ENCODE results near the gene STX8.
"Not testable (repeated sequence)": the region's sequence is repeated elsewhere in the genome, so short reads cannot be mapped to it uniquely, and the experiment has no call there.

The STX8 gene

DNA sequence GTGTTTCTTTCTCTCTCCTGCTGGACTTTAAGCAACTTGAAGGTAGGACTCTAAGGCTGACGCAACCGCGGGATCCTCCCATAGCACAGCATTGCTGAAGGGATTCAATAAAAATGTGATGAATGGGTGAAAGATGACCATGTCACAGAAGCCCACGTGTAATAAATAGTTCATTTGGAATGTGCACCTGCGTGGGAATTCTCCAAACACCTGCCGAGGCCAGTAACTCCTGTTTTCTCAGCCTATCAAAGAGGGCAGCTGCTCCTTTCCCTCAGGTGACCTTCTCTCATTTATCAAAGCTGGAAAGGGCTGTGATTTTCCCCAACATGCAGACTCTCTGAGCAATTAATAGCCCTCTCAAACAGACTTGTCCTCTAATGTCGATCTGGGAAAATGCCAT lies 235.7 kb downstream of the STX8 start:
- DNase-seq (ENCODE audit: low spot score): no peak

GRCh38 chr17:9339482-9339881 lies 236.1 kb downstream of the STX8 start:
- DNase-seq (ENCODE audit: low spot score): not testable (repeated sequence)

GRCh38 chr17:9336817-9337216 lies 238.8 kb downstream of the STX8 start:
- no peak for DNase-seq (ENCODE audit: low spot score)

DNA sequence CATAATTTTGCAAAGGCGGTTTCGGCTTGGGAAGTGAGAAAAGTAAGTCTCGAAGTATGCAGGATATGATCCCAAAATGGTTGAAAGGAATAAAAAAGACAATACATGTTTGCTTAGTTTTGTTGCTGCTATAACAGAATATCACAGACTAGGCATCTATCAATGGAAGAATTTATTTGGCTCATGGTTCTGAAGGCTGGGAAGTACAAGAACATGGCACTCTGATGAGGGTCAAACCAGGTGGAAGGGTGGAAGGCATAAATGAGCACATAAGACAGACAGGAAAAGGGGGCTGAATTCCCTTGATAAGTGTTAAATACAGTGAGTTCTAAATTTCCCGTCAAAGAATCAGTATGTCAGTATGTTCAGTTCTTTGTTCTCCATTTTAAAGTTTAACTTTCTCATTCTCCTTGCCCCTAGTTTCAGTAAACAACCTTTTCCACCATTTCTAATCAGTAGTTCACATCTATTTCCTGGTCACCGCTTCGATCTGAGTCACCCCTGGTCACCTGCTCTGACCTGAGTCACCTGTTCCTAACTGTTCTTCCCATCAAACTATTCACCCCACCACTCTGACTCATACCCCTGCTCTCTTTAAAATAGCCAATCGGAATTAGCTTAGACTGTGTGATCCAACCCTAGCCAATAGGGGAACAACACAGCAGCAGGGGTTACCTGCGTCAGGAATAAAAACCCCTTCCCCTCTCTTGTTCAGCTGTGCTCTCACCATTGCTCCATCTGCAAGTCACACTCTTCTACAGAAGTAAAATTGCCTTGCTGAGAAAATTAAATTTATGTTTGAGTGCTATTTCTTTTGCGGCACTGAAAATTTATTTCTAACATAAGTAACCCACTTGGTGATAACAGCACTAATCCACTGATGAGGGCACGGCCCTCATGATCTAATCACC lies 240.8 kb downstream of the STX8 start:
- DNase-seq (ENCODE audit: low spot score): no peak

DNA sequence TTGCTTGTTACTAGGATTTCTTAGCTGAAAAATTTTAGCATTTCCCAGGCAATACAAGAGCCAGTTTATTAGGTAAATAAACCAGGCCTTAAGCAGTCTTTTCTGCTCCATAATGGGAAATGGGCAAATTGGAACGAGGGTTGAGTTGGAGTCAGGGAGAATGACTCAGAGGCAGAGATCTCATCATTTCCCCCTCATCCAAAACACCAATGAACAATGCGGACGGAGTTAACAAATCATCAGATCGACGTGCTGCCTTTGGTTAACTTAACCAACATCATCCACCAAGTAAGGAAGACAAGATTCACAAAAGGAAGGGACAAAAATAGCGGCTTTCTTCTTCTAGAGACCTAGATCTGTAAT lies 243.5 kb downstream of the STX8 start:
- no peak for DNase-seq (ENCODE audit: low spot score)

DNA sequence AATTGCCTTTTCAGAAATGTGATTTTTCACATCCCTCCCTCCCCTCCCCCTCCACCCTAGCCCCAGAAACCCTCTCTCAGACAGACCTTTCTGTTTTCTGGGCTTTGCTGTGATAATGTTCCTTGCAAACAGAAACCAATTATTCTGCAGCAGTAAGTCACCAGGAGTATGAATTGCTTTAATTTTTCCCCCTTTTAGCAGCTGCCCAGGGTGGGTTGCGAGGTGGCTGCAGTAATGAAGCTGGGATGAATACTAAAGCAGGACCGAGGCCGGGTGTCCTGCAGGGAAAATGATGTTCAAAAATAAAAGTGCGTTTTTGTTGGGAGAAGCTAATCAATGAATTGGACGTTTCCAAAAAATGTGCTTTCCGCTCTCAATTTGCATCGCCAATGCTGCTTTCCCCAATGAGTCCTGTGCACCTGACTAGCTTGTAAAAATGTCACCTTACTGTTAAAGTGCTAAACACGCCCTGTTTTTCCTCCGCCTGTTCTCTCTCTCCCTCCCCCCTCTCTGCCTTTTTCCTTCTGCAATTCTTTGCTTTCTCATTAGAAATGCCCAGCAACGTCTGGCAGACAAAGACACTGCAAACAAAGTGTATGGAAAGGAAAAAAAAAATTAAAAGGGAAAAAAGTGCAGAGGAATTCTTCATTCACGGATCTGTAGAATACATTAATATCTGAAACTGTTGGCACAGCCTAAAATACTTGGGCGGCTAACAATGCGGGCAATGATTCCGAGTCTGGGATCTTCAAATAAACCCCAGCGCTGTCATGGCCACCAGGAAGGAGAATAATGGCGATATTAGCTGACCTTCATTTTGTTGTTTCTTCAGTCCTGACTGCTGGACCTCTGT lies 244.1 kb downstream of the STX8 start:
- no peak for DNase-seq (ENCODE audit: low spot score)

DNA sequence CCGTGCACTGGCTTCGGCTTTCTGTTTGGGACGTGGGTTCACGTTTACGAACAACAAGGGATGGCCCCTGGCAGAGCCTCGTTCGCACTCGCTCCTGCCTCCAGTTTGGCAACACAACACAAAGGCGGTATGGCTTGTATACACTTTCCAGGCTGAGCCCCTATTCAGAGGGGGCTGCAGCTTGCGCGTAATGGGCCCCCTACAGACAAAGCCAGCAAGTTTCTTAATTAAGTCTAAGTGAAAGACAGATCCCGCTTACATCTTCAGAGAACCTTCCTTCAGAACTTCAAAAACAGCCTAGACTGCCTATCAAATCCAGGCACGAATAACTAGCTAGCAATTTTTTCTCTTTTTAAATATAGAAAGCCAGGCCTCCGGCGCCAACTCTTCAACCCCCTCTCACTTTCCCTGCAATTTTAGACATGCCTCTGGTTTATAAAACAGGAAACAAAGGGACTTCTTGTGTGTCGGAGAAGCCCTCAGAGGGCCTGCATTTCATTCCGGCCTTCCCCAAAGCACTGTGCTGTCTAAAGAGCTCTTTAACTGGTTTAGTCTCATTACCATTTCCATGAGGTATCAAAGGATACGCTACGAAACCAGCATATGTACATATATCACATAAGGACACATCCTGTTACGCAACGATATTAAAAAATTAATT lies 244.9 kb downstream of the STX8 start:
- DNase-seq (ENCODE audit: low spot score): no peak

DNA sequence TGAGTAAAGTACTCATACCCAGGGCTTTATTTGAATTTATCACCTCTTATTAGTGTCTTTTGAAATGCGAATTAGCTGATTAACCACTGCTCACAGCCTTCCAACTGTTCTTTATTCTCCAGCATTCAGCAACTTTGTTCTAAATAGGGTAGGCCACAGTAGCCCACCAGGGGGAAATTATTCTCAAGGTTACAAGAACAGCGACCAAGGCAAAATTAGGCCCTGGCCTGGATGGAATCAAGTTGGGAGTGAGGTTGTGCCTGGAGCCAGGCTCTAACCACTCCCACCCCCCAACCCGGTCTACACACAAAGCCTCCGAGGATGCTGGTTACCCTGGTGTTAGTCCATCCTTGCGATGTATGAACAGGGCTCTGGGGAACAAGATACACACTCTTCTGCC lies 245.5 kb downstream of the STX8 start:
- DNase-seq (ENCODE audit: low spot score): no peak

GRCh38 chr17:9329251-9329921 lies 246.2 kb downstream of the STX8 start:
- DNase-seq (ENCODE audit: low spot score): no peak

DNA sequence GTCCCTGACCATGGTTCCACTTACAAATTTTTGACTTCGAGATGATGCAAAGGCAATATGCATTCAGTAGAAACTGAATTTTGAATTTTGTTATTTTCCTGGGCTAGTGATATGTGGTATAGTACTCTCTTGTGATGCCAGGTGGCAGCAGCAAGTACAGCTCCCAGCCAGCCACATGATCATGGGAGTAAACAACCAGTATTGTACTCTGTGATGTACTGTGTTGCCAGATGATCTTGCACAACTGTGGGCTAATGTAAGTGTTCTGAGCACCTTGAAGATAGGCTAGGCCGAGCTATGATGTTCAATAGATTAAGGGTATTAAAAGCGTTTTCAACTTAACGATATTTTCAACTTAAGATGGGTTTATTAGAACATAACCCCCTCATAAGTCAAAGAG lies 250.8 kb downstream of the STX8 start:
- DNase-seq (ENCODE audit: low spot score): no peak

- DNase-seq (ENCODE audit: low spot score): no peak
These were observed 253.3 kb downstream of the STX8 start for GRCh38 chr17:9322326-9322725.

DNA sequence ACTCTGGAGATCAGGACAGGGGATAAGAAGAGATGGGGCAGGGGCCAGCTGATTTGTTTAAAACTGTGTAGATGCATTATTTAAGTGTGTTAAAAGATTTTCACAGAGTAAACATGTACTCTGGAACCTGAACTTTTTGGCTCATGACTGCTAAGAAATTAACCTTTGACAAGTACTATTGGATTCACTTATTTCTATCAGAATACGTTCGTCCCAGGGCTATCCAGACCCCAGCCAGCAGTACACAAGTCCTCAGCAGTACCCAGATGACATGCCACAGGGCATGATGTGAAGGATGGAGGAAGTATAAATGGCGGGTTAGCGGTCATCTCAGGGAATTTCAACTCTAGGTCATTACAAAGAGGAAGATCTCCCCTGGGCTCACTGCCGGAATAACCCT lies 253.7 kb downstream of the STX8 start:
- no peak for DNase-seq (ENCODE audit: low spot score)

- no peak for DNase-seq (ENCODE audit: low spot score)
These were observed 260.3 kb downstream of the STX8 start for GRCh38 chr17:9315360-9315759.

GRCh38 chr17:9313346-9313745 lies 262.3 kb downstream of the STX8 start:
- no peak for DNase-seq (ENCODE audit: low spot score)

GRCh38 chr17:9309216-9309615 lies 266.4 kb downstream of the STX8 start:
- DNase-seq (ENCODE audit: low spot score): no peak

- no peak for DNase-seq (ENCODE audit: low spot score)
These were observed 267.6 kb downstream of the STX8 start for GRCh38 chr17:9308069-9308468.

- DNase-seq (ENCODE audit: low spot score): no peak
These were observed 268.2 kb downstream of the STX8 start for GRCh38 chr17:9307313-9307998.

DNA sequence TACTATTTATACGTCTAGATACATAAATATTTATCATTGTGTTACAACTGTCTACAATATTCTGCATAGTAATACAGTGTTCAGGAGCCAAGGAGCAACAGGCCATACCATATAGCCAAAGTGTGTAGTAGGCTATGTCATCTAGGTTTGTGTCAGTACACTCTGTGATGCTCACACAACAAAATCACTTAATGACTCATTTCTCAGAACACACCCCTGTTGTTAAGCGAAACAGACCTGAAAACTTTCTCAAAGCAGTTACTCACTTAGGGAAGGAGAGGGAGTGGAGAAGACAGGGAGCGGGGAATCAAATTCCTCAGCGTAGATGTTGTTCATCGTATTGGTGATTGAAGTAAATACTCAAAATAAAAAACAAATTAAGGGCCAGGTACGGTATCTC lies 269.5 kb downstream of the STX8 start:
- no peak for DNase-seq (ENCODE audit: low spot score)

DNA sequence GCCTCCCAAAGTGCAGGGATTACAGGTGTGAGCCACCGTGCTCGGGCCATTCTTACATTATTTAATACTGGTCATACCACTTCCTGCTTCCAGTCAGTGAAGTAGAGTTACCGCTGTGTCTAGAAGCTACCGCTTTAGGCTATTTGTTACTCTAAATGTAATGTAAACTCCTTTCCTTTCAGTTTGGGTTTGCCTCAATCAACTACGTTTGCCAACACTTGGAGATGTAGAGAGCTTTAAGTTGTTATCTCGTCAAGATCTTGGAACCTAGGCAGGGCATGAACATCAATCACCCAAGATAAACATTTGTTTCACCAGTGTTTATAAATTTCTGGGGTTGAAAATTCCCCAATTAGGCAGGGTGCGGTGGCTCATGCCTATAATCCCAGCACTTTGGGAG lies 275.9 kb downstream of the STX8 start:
- no peak for DNase-seq (ENCODE audit: low spot score)

DNA sequence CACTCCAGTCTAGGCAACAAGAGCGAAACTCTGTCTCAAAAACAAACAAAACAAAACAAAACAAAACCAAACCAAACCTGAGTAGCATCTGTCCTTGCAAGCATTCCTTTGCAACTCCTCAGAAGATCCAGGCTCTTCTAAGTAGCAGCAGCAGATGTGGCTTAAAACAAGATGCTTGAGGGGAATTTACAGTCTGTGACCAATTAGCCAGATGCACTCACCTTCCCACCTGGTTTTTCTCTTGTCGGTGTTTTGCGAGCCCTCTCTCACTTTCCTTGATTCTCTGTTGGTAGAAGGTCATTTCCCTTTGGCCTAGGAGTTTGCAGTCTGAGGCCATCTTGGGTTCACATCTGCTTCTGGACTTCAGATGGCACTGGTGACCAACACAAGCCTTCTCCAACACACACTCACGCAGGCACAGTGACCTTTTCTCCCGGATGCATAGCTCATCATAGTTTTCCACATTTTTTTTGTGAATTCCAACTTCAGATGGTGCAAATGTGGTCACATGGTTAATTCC lies 276.8 kb downstream of the STX8 start:
- no peak for DNase-seq (ENCODE audit: low spot score)

GRCh38 chr17:9298135-9298534 lies 277.5 kb downstream of the STX8 start:
- DNase-seq (ENCODE audit: low spot score): no peak
